SU-DHL-6 (cell line): ENCODE results near the gene LPGAT1.
"Not testable (repeated sequence)": the region's sequence is repeated elsewhere in the genome, so short reads cannot be mapped to it uniquely, and the experiment has no call there.

ENCODE experiments used
- H2AFZ ChIP-seq: fragments of 200-600 bp; sonication (generic); 2 replicates; pipeline ENCODE4 v1.6.1; 2014; ENCODE audit warnings: low read depth, mild to moderate bottlenecking, moderate library complexity, mixed read lengths, antibody characterized with exemption, low read length; ENCODE audit not compliant: severe bottlenecking
- H3F3A ChIP-seq: fragments of 200-600 bp; shearing (Covaris generic); 2 replicates; pipeline ENCODE4 v1.6.0; 2016; ENCODE audit warnings: antibody characterized with exemption, mild to moderate bottlenecking; ENCODE audit not compliant: insufficient read depth
- H3K27ac ChIP-seq: fragments of 200-600 bp; sonication (generic); 2 replicates; pipeline ENCODE4 v1.5.1; 2016; ENCODE audit warnings: low read depth, mild to moderate bottlenecking, low read length, moderate library complexity, mixed read lengths
- H3K27me3 ChIP-seq: fragments of 200-600 bp; sonication (generic), shearing (Covaris generic); 2 replicates; pipeline ENCODE4 v1.6.0; 2014; ENCODE audit warnings: mild to moderate bottlenecking, low read length
- H3K36me3 ChIP-seq: fragments of 200-600 bp; sonication (generic); 2 replicates; pipeline ENCODE4 v1.6.1; 2014; ENCODE audit warnings: mild to moderate bottlenecking, low read length, mixed read lengths
- H3K4me2 ChIP-seq: fragments of 300-600, 200-600 bp; shearing (Covaris generic), sonication (generic); 2 replicates; pipeline ENCODE4 v1.6.0; 2014; ENCODE audit warnings: low read length, low read depth, mild to moderate bottlenecking; ENCODE audit not compliant: poor library complexity, severe bottlenecking
- H3K4me3 ChIP-seq: fragments of 200-600 bp; sonication (generic); 2 replicates; pipeline ENCODE4 v1.5.1; 2014; ENCODE audit warnings: antibody characterized with exemption, low read length, mild to moderate bottlenecking, mixed read lengths; ENCODE audit not compliant: insufficient read depth, poor library complexity, severe bottlenecking
- H3K79me2 ChIP-seq: fragments of 200-600 bp; sonication (generic); 2 replicates; pipeline ENCODE4 v1.6.1; 2014; ENCODE audit warnings: mild to moderate bottlenecking, low read length, moderate library complexity; ENCODE audit not compliant: insufficient read depth
- H3K9ac ChIP-seq: fragments of 200-600 bp; sonication (generic); 2 replicates; pipeline ENCODE4 v1.7.0; 2014; ENCODE audit warnings: mild to moderate bottlenecking, low read length
- H3K9me2 ChIP-seq: fragments of 200-600 bp; sonication (generic); replicated peaks from 2 replicates; pipeline ENCODE4 v1.6.1; 2014; ENCODE audit warnings: low read length; ENCODE audit not compliant: insufficient read depth
- H3K9me3 ChIP-seq: fragments of 200-600 bp; sonication (generic); 2 replicates; pipeline ENCODE4 v1.6.1; 2014; ENCODE audit warnings: low read length, mixed read lengths; ENCODE audit not compliant: insufficient read depth
- H4K20me1 ChIP-seq: fragments of 200-600 bp; sonication (generic); 2 replicates; pipeline ENCODE4 v1.6.1; 2014; ENCODE audit warnings: low read depth, mild to moderate bottlenecking, antibody characterized with exemption, low read length, moderate library complexity, mixed read lengths
- EZH2phosphoT487 ChIP-seq: fragments of 200-600 bp; sonication (generic), shearing (Covaris generic); conservative IDR thresholded peaks from 2 replicates; pipeline ENCODE4 v1.6.1; 2018; ENCODE audit warnings: mild to moderate bottlenecking, antibody characterized with exemption, low read length, moderate library complexity, mixed read lengths
- TF ChIP-seq, protein P1 (sequence below): fragments of 200-600 bp; sonication (generic); IDR thresholded peaks from one replicate; pipeline ENCODE4 v1.5.1; 2017; ENCODE audit warnings: antibody characterized with exemption, mild to moderate bottlenecking, low read length, moderate library complexity; ENCODE audit not compliant: insufficient read depth, poor library complexity, severe bottlenecking

LPGAT1 gene

DNA sequence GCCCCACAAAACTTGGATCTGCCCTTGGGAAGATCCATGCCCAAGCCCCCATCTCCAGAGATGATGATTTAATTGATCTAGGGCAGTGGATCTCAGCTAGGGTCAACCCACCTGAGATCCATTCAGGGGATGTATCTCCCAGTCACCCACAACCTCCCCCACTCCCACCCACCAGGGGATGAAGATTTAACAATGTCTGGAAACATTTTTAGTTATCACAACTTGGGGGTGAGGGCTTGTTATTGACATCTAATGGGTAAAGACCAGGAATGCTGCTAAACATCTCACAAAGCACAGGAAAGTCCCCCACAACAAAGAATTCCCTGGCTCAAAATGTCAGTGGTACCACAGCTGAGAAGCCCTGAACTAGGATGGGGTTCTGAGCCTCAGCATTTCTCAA is 45.0 kb upstream of the LPGAT1 start:
- Histone ChIP-seq H3F3A (no peaks in the 10 kb centered on the region), H4K20me1 (no peaks in the 10 kb centered on the region), H3K27ac (no peak overlapping the region), H3K4me3 (no peak overlapping the region), H3K79me2 (no peaks in the 10 kb centered on the region), H3K27me3 (no peaks in the 10 kb centered on the region), H3K36me3 (no peaks in the 10 kb centered on the region), H3K9me2 (no peaks in the 10 kb centered on the region), H3K9ac (no peak overlapping the region), H2AFZ (no peak overlapping the region), H3K4me2 (no peak overlapping the region), H3K9me3 (no peaks in the 10 kb centered on the region)
- TF ChIP-seq, protein P1, sequence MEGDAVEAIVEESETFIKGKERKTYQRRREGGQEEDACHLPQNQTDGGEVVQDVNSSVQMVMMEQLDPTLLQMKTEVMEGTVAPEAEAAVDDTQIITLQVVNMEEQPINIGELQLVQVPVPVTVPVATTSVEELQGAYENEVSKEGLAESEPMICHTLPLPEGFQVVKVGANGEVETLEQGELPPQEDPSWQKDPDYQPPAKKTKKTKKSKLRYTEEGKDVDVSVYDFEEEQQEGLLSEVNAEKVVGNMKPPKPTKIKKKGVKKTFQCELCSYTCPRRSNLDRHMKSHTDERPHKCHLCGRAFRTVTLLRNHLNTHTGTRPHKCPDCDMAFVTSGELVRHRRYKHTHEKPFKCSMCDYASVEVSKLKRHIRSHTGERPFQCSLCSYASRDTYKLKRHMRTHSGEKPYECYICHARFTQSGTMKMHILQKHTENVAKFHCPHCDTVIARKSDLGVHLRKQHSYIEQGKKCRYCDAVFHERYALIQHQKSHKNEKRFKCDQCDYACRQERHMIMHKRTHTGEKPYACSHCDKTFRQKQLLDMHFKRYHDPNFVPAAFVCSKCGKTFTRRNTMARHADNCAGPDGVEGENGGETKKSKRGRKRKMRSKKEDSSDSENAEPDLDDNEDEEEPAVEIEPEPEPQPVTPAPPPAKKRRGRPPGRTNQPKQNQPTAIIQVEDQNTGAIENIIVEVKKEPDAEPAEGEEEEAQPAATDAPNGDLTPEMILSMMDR: no peak
- TF ChIP-seq EZH2phosphoT487: no peak

DNA sequence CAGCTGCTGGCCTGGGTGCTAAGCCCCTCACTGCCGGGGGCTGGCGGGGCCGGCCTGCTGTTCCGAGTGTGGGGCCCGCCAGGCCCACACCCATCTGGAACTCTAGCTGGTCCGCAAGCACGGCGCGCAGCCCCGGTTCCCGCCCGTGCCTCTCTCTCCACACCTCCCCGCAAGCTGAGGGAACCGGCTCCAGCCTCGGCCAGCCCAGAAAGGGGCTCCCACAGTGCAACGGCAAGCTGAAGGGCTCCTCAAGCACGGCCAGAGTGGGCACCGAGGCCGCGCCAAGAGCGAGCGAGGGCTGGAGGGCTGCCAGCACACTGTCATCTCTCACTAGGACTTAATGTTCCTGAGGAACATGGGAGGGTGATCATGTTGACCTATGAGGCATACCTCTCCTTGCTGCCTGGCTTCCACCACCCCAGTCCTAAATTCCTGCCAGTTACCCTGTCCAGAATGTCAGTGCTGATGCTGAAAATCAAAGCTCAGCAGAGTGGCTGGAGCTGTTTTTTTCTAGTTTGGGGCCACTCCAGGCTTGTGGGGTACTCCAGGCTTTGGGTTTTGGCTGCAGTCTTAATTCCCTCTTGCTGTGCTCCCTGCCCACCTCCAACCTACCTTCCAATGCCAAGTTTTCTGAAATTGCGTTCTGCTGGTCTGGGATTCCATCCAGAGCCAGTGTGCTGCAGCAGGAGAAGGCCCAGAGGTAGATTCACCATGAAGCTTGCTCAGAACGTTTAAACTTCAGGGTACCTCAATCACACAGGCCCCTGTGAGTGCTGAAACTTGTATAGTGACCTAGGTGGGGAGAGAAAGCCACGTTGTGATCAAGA is 44.2 kb upstream of the LPGAT1 start:
- H3K27me3 ChIP-seq: no peaks in the 10 kb centered on the region
- no peak overlapping the region for H3K4me3 ChIP-seq
- TF ChIP-seq, protein P1: no peak
- TF ChIP-seq EZH2phosphoT487: no peak
- no peaks in the 10 kb centered on the region for H4K20me1 ChIP-seq
- no peak overlapping the region for H2AFZ ChIP-seq
- no peaks in the 10 kb centered on the region for H3K79me2 ChIP-seq
- no peaks in the 10 kb centered on the region for H3K9me3 ChIP-seq
- no peaks in the 10 kb centered on the region for H3K9me2 ChIP-seq
- H3K9ac ChIP-seq: no peak overlapping the region
- H3K36me3 ChIP-seq: no peaks in the 10 kb centered on the region
- H3K4me2 ChIP-seq: no peak overlapping the region
- no peaks in the 10 kb centered on the region for H3F3A ChIP-seq
- no peak overlapping the region for H3K27ac ChIP-seq

DNA sequence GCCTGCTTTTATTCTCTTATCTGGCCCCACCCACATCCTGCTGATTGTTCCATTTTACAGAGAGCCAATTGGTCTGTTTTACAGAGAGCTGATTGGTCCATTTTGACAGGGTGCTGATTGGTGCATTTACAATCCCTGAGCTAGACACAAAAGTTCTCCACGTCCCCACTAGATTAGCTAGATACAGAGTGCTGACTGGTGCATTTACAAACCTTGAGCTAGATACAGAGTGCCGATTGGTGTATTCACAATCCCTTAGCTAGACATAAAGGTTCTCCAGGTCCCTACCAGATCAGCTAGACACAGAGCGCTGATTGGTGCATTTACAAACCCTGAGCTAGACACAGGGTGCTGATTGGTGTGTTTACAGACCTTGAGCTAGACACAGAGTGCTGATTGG is 43.2 kb upstream of the LPGAT1 start:
- H3K4me3 ChIP-seq, H3F3A ChIP-seq, H3K79me2 ChIP-seq, H2AFZ ChIP-seq, H3K9ac ChIP-seq, H3K36me3 ChIP-seq, H3K9me3 ChIP-seq, H3K9me2 ChIP-seq, H3K27me3 ChIP-seq, H3K4me2 ChIP-seq, H3K27ac ChIP-seq, H4K20me1 ChIP-seq: not testable (repeated sequence)

DNA sequence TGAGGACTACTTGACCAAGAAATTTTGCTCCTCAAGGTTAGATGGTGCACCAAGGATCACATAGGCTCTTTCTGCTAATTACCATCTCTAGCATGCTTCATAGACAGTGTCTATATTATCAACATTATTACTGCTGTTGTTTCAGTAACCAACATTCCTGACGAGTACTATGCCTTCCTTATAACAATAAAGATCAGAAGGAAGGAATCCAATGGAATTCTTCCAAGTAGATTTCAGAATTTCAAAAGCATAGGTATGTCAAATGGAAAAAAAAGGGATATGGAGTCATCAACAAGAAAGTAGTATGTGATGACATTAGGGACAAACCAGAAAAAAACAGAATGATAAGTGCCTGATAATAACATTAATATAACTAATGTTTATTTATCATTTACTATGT is 39.6 kb upstream of the LPGAT1 start:
- Histone ChIP-seq H4K20me1 (no peaks in the 10 kb centered on the region), H3K9me3 (no peaks in the 10 kb centered on the region), H3K4me2 (no peak overlapping the region), H3K27ac (no peak overlapping the region), H3K9me2 (no peaks in the 10 kb centered on the region), H3K79me2 (no peaks in the 10 kb centered on the region), H3K27me3 (no peaks in the 10 kb centered on the region), H3K36me3 (no peaks in the 10 kb centered on the region), H3K4me3 (no peak overlapping the region), H3K9ac (no peak overlapping the region), H3F3A (no peaks in the 10 kb centered on the region), H2AFZ (no peak overlapping the region)
- TF ChIP-seq EZH2phosphoT487: no peak
- TF ChIP-seq, protein P1: no peak
